ENCODE data around the gene EFNA1. TPM values are rescaled to one million over a fixed set of nuclear protein-coding genes. Genes with fewer than 3 reads are reported as not detected.
"Not testable (repeated sequence)": the region's sequence is repeated elsewhere in the genome, so short reads cannot be mapped to it uniquely, and the experiment has no call there.

Gene EFNA1
- total RNA-seq, 1 donor from 2014 or later, result 0.34 TPM

DNA sequence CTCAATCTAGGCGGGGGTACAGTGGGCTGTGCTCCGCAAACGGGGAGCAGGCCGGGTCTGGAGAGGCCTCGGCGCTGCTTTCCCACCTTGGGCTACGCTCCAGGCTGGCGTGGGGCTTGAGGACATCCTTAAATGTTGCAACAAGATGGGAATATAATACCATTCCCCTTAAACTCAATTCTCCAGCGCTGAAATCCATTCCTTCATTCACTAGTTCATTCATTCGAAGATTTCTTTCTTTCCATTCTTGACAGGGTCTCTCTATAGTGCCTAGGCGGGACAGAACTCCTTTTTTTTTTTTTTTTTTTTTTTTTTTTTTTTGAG lies 12.9 kb downstream of the EFNA1 start:
- no peaks in the 10 kb centered on the region for H3K9me3 ChIP-seq (ENCODE audit: low read depth)
- H3K4me1 ChIP-seq, result no peaks in the 10 kb centered on the region
- H3K9ac ChIP-seq, result no peak overlapping the region
- Mint-ChIP-seq H3K36me3 (peaks cover 11% of the 10 kb centered on the region), H3K27me3 (ENCODE audit: insufficient read depth, low read depth) (peaks cover 6% of the 10 kb centered on the region), H3K4me3 (peak overlapping the region; percentile 97), H3K27ac (peak overlapping the region; percentile 95), H3K9me3 (no peaks in the 10 kb centered on the region), H3K4me1 (peaks cover 25% of the 10 kb centered on the region)
- H2AFZ ChIP-seq (replicated peaks), result peak overlapping the region; percentile 96
- peaks cover 40% of the 10 kb centered on the region for H3K27me3 ChIP-seq
- H3F3A ChIP-seq (ENCODE audit: low read depth), result peaks cover 28% of the 10 kb centered on the region
- peaks cover 3% of the 10 kb centered on the region for H4K20me1 ChIP-seq (ENCODE audit: low read depth)
- H3K27ac ChIP-seq, result no peak overlapping the region
- DNase-seq (ENCODE audit: low spot score), result no peak
- no peaks in the 10 kb centered on the region for H3K36me3 ChIP-seq
- peaks cover 36% of the 10 kb centered on the region for H3K79me2 ChIP-seq (ENCODE audit: low read depth)
- peak overlapping the region; percentile 94 for H3K4me3 ChIP-seq
- H3K4me2 ChIP-seq, result peak overlapping the region; percentile 98
- TF ChIP-seq EZH2phosphoT487 (IDR thresholded peaks at IDR 0.05) (no peak), EZH2 (IDR thresholded peaks at IDR 0.05) (no peak)
- TF ChIP-seq, protein P1, sequence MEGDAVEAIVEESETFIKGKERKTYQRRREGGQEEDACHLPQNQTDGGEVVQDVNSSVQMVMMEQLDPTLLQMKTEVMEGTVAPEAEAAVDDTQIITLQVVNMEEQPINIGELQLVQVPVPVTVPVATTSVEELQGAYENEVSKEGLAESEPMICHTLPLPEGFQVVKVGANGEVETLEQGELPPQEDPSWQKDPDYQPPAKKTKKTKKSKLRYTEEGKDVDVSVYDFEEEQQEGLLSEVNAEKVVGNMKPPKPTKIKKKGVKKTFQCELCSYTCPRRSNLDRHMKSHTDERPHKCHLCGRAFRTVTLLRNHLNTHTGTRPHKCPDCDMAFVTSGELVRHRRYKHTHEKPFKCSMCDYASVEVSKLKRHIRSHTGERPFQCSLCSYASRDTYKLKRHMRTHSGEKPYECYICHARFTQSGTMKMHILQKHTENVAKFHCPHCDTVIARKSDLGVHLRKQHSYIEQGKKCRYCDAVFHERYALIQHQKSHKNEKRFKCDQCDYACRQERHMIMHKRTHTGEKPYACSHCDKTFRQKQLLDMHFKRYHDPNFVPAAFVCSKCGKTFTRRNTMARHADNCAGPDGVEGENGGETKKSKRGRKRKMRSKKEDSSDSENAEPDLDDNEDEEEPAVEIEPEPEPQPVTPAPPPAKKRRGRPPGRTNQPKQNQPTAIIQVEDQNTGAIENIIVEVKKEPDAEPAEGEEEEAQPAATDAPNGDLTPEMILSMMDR (IDR thresholded peaks at IDR 0.05), result no peak

DNA sequence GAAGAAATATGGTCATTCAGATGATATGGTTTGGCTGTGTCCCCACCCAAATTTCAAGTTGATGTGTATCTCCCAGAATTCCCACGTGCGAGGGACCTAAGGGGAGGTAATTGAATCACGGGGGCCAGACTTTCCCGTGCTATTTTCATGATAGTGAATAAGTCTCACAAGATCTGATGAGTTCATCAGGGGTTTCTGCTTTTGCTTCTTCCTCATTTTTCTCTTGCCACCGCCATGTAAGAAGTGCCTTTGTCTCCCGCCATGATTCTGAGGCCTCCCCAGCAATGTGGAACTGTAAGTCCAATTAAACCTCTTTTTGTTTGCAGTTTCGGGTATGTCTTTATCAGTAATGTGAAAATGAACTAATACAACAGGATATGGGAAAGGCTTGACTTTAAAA lies 14.1 kb downstream of the EFNA1 start:
- no peak for DNase-seq (ENCODE audit: low spot score)
- Mint-ChIP-seq H3K27ac (no peak overlapping the region), H3K27me3 (ENCODE audit: insufficient read depth, low read depth) (peaks cover 7% of the 10 kb centered on the region), H3K4me3 (peak overlapping the region; percentile 22), H3K9me3 (no peaks in the 10 kb centered on the region), H3K4me1 (peaks cover 29% of the 10 kb centered on the region), H3K36me3 (peaks cover 11% of the 10 kb centered on the region)
- peaks cover 34% of the 10 kb centered on the region for H3K79me2 ChIP-seq (ENCODE audit: low read depth)
- no peaks in the 10 kb centered on the region for H3K4me1 ChIP-seq
- H3F3A ChIP-seq (ENCODE audit: low read depth), result peaks cover 17% of the 10 kb centered on the region
- no peak overlapping the region for H3K27ac ChIP-seq
- H3K4me2 ChIP-seq, result no peak overlapping the region
- no peak overlapping the region for H3K9ac ChIP-seq
- no peaks in the 10 kb centered on the region for H3K36me3 ChIP-seq
- peaks cover 3% of the 10 kb centered on the region for H4K20me1 ChIP-seq (ENCODE audit: low read depth)
- H2AFZ ChIP-seq (replicated peaks), result no peak overlapping the region
- TF ChIP-seq EZH2phosphoT487 (IDR thresholded peaks at IDR 0.05) (no peak), EZH2 (IDR thresholded peaks at IDR 0.05) (no peak)
- TF ChIP-seq, protein P1 (IDR thresholded peaks at IDR 0.05), result no peak
- no peaks in the 10 kb centered on the region for H3K9me3 ChIP-seq (ENCODE audit: low read depth)
- peaks cover 43% of the 10 kb centered on the region for H3K27me3 ChIP-seq
- no peak overlapping the region for H3K4me3 ChIP-seq

DNA sequence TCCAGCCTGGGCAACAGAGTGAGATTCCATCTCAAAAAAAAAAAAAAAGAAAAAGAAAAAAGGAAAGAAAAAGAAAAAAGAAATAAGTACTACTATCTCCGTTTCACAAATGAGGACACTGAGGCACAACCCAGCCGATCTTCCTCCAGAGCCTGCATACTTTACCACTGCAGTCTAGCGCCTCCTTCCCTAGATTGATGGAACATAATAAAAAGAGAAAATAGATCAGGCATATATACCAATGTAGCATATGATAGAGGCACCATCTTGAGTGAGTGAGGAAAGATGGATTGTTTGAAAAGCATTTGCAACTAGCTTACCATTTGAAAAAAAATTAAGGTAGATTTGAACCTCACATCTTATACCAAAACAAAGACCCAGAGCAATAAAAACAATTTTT lies 17.8 kb downstream of the EFNA1 start:
- TF ChIP-seq, protein P1 (IDR thresholded peaks at IDR 0.05), result peak; percentile 10
- TF ChIP-seq EZH2phosphoT487 (IDR thresholded peaks at IDR 0.05), result no peak
- TF ChIP-seq EZH2 (IDR thresholded peaks at IDR 0.05), result no peak
- Histone ChIP-seq H3K36me3 (no peaks in the 10 kb centered on the region), H3K4me2 (no peak overlapping the region), H2AFZ (replicated peaks) (no peak overlapping the region), H3K27ac (no peak overlapping the region), H3K27me3 (peaks cover 46% of the 10 kb centered on the region), H3K4me1 (no peaks in the 10 kb centered on the region), H3K9me3 (ENCODE audit: low read depth) (no peaks in the 10 kb centered on the region), H3K4me3 (no peak overlapping the region), H4K20me1 (ENCODE audit: low read depth) (no peaks in the 10 kb centered on the region), H3K79me2 (ENCODE audit: low read depth) (no peaks in the 10 kb centered on the region), H3F3A (ENCODE audit: low read depth) (no peaks in the 10 kb centered on the region), H3K9ac (no peak overlapping the region)
- peaks cover 14% of the 10 kb centered on the region for H3K4me1 Mint-ChIP-seq
- H3K4me3 Mint-ChIP-seq, result no peak overlapping the region
- no peaks in the 10 kb centered on the region for H3K9me3 Mint-ChIP-seq
- peak overlapping the region; percentile 35 for H3K27ac Mint-ChIP-seq
- DNase-seq (ENCODE audit: low spot score), result no peak
- no peaks in the 10 kb centered on the region for H3K36me3 Mint-ChIP-seq
- H3K27me3 Mint-ChIP-seq (ENCODE audit: insufficient read depth, low read depth), result peaks cover 7% of the 10 kb centered on the region

DNA sequence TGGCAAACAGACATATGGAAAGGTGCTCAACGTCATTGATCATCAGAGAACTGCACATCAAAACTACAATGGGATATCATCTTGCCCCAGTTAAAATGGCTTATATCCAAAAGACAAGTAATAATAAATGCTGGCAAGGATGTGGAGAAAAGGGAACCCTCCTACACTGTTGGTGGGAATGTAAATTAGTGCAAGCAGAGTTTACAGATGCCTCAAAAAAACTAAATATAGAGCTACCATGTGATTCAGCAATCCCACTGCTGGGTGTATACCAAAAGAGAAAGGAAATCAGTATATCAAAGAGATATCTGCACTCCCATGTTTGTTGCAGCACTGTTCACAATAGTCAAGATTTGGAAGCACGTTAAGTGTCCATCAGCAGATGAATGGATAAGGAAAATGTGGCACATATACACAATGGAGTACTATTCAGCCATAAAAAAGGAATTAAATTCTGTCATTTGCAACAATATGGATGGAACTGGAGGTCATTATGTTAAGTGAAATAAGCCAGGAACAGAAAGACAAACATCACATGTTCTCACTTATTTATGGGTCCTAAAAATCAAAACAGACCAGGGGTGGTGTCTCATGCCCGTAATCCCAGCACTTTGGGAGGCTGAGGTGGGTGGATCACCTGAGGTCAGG lies 28.4 kb downstream of the EFNA1 start:
- not testable (repeated sequence) for H3K9me3 ChIP-seq (ENCODE audit: low read depth); H3K36me3 ChIP-seq; H3K4me1 ChIP-seq; H3K9me3 Mint-ChIP-seq; H3K4me2 ChIP-seq; H3K27ac ChIP-seq; H3K79me2 ChIP-seq (ENCODE audit: low read depth); DNase-seq (ENCODE audit: low spot score); H3K4me3 ChIP-seq; H4K20me1 ChIP-seq (ENCODE audit: low read depth); H3F3A ChIP-seq (ENCODE audit: low read depth); H3K9ac ChIP-seq; H3K36me3 Mint-ChIP-seq; H3K27me3 Mint-ChIP-seq (ENCODE audit: insufficient read depth, low read depth); H3K4me1 Mint-ChIP-seq; H3K4me3 Mint-ChIP-seq; H3K27me3 ChIP-seq; H2AFZ ChIP-seq (replicated peaks)
- H3K27ac Mint-ChIP-seq, result peak overlapping the region; percentile 57

All from neural progenitor cell (in vitro differentiated cells).